Occipital lobe (tissue), 2 donors: ENCODE results near the gene CMIP. TPM values are rescaled to one million over a fixed set of nuclear protein-coding genes. Genes with fewer than 3 reads are reported as not detected.
A peak's percentile ranks its signal among the peaks of the same experiment; 100 is the strongest.

ENCODE experiments used
- DNase-seq: peaks from one replicate; lab custom pipeline; 2025; lab: John Stamatoyannopoulos, UW
- total RNA-seq: library from RNA; depleted of rRNA; stranded (reverse); fragments of >200 nt; gene quantifications from one replicate; pipeline ENCODE4 v1.2.3, GENCODE V29; 2014

CMIP gene
- total RNA-seq, 1 donor from 2014 or later: 22.9 TPM

- DNase-seq: no peak
Observed at GRCh38 chr16:81696961-81697615, 252.5 kb downstream of the CMIP start.

GRCh38 chr16:81697616-81698309 lies 253.2 kb downstream of the CMIP start:
- DNase-seq: peak; percentile 71

DNA sequence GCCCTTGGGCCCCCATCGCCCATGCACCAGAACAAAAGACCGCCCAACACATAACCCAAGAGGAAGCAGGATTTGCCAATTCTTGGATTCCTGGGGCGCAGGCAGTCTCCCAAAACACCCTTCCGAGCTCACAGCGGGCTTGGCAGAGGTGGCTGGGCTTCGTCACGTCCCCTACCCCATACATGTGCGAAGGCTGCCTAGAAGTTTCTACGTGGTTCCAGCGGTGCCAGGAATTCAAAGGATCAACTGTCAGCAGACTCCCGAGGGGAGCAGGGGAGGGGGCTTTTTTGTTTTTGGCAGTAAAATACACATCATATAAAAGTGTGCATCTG lies 253.7 kb downstream of the CMIP start:
- DNase-seq: no peak

GRCh38 chr16:81699596-81699995 lies 255.0 kb downstream of the CMIP start:
- DNase-seq: no peak

GRCh38 chr16:81700071-81700779 lies 255.6 kb downstream of the CMIP start:
- DNase-seq: no peak

GRCh38 chr16:81700780-81701165 lies 256.2 kb downstream of the CMIP start:
- no peak for DNase-seq

GRCh38 chr16:81701296-81701970 lies 256.8 kb downstream of the CMIP start:
- DNase-seq: no peak

DNA sequence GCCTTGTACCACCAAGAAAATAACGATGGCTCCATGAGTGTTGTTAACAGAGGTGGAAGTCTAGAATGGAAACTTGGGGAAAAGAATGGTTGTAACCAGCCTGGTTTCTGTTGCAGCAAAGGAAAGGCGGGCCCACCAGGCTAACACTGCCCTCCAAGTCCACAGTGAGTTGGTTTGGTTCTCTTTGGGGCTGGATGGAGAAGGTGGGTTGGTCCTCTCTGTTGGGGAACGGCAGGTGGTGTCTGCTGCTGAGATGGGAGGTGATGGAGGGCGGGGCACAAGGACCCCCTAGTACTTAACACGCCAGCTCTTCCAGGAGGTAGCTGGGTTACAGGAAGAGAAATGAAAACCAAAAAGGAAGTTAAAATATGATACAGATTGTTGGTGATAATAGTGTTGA lies 257.9 kb downstream of the CMIP start:
- DNase-seq: no peak

GRCh38 chr16:81703177-81704155 lies 258.9 kb downstream of the CMIP start:
- no peak for DNase-seq

DNA sequence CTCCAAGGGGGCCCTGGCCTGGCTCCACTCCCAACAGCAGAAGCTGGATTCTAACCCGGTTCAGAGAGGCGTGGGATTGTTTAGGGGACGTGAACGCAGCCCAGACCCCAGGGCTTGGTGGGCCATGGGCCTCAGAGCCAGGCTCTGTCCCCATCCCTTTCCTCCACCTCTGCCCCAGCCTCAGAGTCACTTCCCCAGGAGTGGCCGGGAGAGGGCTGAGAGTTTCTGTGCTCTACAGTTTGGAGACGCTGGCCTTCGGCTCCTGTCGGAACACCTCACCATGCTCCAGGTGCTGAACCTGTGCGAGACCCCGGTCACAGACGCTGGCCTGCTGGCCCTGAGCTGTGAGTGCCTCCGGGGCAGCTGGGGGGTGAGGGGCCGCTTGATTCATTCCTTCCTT lies 260.7 kb downstream of the CMIP start:
- DNase-seq: no peak

DNA sequence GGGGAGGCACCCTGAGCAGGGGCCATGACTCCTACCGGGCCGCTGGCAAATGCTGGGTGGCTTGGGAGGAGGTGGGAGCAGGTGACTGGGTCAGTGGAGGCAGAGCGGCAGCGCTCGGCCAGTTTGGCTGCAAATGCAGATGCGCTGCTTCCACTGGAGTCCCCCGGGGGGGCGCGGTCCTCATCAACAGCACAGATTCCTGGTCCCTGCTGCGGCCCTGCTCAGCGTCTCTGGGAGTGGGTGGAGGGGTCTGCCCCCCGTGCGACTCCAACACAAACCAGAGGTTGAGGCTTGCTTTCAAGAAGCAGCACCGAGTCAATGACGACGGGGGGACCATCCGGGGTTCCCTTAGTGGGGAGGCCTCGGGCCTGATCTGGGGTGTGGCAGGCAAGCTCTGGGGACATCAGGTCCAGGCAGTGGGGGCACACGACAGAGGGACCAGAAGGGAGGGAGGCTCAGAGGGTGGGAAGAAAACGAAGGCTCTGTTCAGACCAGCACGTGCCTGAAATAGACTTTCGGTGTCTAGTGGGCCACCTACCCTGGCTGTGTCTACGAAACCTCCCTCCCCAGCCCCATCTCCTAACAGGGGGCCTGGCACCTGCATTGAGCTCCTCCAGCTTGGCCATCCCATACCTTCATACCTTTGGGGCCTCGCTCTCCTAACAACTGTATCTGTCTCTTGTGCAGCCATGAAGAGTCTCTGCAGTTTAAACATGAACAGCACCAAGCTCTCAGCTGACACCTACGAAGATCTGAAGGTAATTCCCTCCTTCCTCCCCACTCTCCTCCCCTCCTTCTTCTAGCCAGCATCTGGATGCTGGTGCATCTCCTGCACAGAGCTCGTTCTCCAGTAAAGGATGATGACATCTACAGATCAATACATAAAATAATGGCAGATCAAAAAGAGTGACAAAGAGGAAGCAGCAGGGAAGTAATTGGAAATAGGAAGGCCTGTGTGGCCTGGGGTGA lies 262.0 kb downstream of the CMIP start:
- no peak for DNase-seq

GRCh38 chr16:81707411-81708265 lies 263.0 kb downstream of the CMIP start:
- no peak for DNase-seq

GRCh38 chr16:81708266-81709015 lies 263.8 kb downstream of the CMIP start:
- no peak for DNase-seq

DNA sequence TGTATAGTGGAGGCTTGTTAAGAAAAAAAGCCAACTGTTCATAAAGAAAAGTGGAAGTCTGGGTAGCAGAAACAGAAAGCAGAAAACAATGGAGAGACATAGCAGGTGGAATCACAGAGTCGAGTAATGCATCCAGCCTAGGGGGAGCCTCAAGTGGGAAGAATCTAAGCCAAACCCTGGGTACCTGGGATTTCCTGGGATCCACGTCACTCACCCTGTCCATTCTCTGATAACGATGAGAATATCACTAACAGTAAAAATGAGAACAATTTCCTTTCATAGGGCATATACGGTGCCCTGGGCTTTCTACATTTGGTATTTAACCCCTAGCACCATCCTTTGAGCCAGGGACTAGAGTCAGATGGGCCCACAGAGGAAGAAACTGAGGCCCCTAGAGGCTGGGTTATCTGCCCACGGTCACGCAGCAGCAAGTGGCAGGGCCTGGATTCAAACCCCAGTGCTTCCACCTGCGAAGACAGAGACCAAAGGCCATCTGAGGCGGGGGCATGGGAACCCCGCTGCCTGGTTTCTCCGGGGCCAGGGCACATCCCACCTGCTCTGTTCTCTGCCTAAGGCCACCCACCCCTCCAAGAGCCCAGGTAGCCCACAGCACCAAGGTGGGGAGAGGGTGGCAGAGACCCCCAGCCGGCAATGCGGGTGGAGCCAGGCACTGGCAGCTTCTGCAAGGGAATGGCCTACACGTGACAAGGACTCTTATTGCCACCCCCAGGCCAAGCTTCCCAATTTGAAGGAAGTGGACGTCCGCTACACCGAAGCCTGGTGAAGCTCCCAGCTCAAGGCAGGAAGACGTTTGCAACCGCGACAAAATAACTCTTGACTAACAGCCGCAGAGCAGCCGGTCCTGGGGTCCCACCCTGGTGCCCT lies 264.6 kb downstream of the CMIP start:
- DNase-seq: no peak

DNA sequence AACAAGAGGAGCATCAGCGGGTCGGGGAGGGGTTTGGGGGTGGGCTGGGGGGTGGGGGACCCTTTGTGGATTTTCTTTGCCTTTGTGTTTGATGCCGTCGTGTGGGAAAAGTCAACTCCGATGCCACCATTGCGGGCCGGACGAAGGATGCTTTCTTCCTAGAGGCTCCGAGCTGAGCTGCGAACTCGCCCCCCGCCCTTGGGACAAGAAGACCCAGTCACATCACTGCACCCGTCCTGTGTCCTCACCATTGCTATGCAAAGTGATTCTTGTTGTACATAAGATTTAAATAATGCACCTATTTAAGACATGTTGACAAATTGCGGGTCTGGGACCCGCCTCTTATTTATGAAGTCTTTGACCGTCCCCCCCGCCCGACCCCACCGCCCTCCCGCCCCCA lies 265.4 kb downstream of the CMIP start:
- no peak for DNase-seq

GRCh38 chr16:81710596-81710995 lies 266.0 kb downstream of the CMIP start:
- no peak for DNase-seq

- DNase-seq: no peak
Observed at GRCh38 chr16:81711657-81712319, 267.2 kb downstream of the CMIP start.
